Measurements from ENCODE around the gene C8A.

Gene C8A

GRCh38 chr1:56854521-56855099, at the start of gene C8A:
Gene C8A, plus strand, starts transcription at chr1:56854797. Its CDS starts 105 bp downstream, at chr1:56854902.
- DNase-seq: no peak

GRCh38 chr1:56806804-56807203, 47.8 kb upstream of the C8A start:
- DNase-seq: no peak

- no peak for DNase-seq
These were observed 46.2 kb upstream of the C8A start for GRCh38 chr1:56808410-56808809.

- DNase-seq: no peak
These were observed 43.3 kb upstream of the C8A start for GRCh38 chr1:56811331-56811730.

GRCh38 chr1:56814205-56814604, 40.4 kb upstream of the C8A start:
- no peak for DNase-seq

- no peak for DNase-seq
These were observed 38.3 kb upstream of the C8A start for GRCh38 chr1:56816264-56816663.

- DNase-seq: no peak
These were observed 37.7 kb upstream of the C8A start for GRCh38 chr1:56816909-56817308.

- no peak for DNase-seq
These were observed 36.7 kb upstream of the C8A start for GRCh38 chr1:56817716-56818463.

GRCh38 chr1:56819387-56819899, 35.2 kb upstream of the C8A start, which contains the start of gene FYB2:
Gene FYB2, minus strand, starts transcription at chr1:56819404. Its CDS starts 114 bp downstream, at chr1:56819290.
- no peak for DNase-seq

GRCh38 chr1:56820755-56821461, 33.7 kb upstream of the C8A start:
- DNase-seq: peak; percentile 68

- DNase-seq: no peak
These were observed 33.2 kb upstream of the C8A start for GRCh38 chr1:56821462-56821797.

- DNase-seq: no peak
These were observed 30.3 kb upstream of the C8A start for GRCh38 chr1:56824271-56824670.

- no peak for DNase-seq
These were observed 29.7 kb upstream of the C8A start for GRCh38 chr1:56824938-56825337.

- no peak for DNase-seq
These were observed 29.2 kb upstream of the C8A start for GRCh38 chr1:56825436-56825835.

GRCh38 chr1:56827711-56828110, 26.9 kb upstream of the C8A start:
- no peak for DNase-seq

- no peak for DNase-seq
These were observed 24.5 kb upstream of the C8A start for GRCh38 chr1:56830052-56830451.

- DNase-seq: peak; percentile 60
These were observed 22.5 kb upstream of the C8A start for GRCh38 chr1:56831871-56832693.

- no peak for DNase-seq
These were observed 21.5 kb upstream of the C8A start for GRCh38 chr1:56833088-56833487.

GRCh38 chr1:56834137-56834900, 20.3 kb upstream of the C8A start:
- no peak for DNase-seq

- DNase-seq: no peak
These were observed 18.9 kb upstream of the C8A start for GRCh38 chr1:56835657-56836056.

GRCh38 chr1:56836359-56836758, 18.2 kb upstream of the C8A start:
- DNase-seq: no peak

- no peak for DNase-seq
These were observed 17.2 kb upstream of the C8A start for GRCh38 chr1:56837244-56837939.

Measured in stimulated activated CD4-positive, alpha-beta T cell treated with anti-CD3 and anti-CD28 coated beads, Interleukin-4, amount 100 ng/mL, for 1 hour (primary cell).